Stimulated activated CD4-positive, alpha-beta T cell treated with anti-CD3 and anti-CD28 coated beads, TNF-alpha, amount 100 ng/mL, for 4 hours (primary cell): ENCODE measurements around the gene ORC1.

ENCODE experiments used
- DNase-seq, 3 experiments: peaks; one replicate each; pipeline ENCODE4 v3.0.0-alpha.2; 2020; ENCODE audit warnings: low read depth in 3 of 3

ORC1 gene

DNA sequence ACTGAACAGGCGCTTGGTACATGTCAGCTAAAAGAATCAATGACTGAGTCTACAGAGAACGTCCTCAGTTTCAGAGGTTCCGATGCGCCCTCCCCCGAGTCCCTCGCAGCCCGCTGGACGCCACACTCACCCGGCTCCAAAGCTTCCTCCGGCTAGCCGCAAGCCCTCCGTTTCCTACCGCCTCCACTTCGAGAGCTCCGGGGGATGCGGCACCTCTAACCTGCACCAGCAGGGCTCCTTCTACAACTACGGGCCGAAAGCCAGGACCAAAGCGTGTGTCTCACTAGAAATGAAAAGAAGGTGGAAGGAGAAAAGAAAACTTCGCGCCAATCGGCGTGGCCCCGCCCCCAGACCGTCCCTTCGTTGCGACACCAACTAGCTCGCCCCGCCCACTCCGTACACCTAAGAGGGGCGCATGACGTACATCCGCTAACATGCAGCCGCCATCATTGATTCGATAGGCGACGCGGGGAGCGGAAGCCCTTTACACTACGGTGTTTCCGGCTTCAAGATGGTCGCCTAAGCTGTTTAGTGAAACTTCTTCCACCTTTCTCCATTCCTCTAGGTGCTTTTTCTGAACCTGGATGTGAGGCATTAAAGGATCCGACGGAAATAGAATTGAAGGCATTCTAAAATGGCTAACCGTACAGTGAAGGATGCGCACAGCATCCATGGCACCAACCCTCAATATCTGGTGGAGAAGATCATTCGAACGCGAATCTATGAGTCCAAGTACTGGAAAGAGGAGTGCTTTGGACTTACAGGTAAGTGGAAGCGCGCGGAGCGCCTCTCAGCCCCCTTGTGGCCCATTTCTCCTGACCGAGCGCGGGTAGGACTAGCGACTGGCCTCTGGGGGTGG, at the start of gene ORC1, which contains the start of gene PRPF38A:
Gene ORC1 (minus strand): TSS at position 308 of the 859 bp plus-strand sequence. CDS start 2,200 bp downstream, outside the sequence.
Gene PRPF38A (plus strand): TSS at position 487 of the 859 bp plus-strand sequence. CDS start 148 bp downstream, at position 635.
- DNase-seq: peak; percentile 93 to 97 (median 95)

DNA sequence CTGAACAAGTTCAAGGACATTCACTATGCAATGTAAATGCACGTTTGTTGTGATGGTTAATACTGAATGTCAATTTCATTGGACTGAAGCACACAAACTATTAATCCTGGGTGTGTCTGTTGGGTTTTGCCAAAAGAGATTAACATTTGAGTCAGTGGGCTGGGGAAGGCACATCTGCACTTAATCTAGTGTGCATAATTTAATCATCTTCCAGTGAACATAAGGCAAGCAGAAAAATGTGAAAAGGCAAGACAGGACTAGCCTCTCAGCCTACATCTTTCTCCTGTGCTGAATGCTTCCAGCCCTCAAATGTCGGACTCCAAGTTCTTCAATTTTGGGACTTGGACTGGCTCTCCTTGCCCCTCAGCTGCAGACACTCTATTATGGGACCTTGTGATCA, 40.2 kb upstream of the ORC1 start:
- no peak for DNase-seq

- no peak for DNase-seq
These were observed 35.8 kb upstream of the ORC1 start for GRCh38 chr1:52439976-52440375.

GRCh38 chr1:52436817-52437216, 32.6 kb upstream of the ORC1 start:
- DNase-seq: no peak

DNA sequence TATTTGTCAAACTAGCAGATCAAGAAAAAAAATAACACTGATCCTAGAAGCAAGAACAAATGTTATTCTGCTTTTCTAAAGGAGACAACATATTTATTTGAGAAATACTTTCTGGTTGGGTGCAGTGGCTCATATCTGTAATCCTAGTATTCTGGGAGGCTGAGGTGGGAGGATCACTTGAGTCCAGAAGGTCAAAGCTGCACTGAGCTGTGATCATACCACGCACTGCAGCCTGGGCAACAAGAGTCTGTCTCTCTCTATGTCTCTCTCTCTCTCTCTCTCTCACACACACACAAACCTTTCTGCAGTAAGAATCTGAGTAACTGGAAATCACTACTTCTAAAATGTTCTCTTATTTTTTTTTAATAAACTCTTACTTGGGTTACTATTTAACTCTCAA, 31.4 kb upstream of the ORC1 start:
- no peak for DNase-seq

- DNase-seq: no peak
These were observed 31.0 kb upstream of the ORC1 start for GRCh38 chr1:52435211-52435610.

GRCh38 chr1:52432807-52433206, 28.6 kb upstream of the ORC1 start:
- DNase-seq: no peak

GRCh38 chr1:52427152-52427551, 22.9 kb upstream of the ORC1 start:
- DNase-seq: no peak

DNA sequence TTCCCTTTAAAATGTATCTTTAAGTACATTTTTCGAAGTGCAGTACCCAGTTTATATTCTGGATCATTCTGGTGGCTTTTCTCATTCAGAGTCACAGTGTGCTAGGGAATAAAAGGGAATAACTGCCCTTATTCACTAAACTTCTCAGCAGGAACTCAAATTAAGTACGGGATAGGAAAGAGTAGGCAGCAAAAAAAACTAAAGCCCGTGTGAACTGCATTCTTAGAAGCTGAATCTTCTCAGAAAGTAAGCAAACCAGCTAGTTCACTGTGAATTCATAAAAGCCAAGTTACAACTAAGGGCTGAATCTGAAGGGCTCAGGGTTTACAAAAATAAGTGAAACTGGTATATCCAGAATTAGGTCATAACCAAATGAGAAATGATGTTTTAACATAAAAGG, 22.1 kb upstream of the ORC1 start:
- DNase-seq: no peak

DNA sequence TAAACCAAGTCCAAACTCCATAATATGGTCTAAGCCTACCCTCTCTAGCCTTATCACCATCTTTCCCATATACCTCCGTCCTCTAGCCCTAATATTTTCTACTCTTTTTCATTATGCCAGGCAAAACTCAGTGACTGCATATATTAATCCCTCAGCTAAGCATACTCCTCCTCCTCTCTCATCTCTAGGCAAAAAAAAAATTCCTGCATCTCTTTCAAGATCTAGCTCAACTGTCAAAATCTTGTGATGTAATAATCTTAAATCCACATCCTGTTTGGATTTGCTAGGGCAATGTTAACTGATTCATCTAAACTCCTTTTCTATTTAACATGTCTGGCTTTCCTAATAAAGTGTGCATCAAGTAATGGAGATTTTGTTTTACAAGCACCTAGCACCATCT, 20.6 kb upstream of the ORC1 start:
- DNase-seq: no peak

DNA sequence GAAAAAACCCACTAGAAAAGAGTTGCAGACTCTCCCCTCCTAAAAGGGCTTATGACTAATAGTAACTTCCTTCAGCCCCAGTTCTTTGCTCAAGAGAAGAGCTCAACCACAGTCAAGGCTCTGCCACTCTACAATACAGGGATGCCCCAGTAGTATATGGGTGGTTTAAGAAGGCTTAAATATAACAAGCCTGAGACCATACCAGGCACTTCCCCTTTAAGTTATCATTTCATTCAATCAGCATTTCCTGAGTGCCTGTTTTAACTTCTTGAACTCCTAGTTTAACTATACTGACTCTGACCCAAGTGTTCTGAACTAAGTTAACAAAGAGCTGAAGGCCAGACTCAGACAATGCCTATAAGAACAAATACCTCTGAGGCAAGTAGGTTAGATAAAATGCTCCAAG, 20.0 kb upstream of the ORC1 start:
- DNase-seq: no peak

- DNase-seq: peak; percentile 2 to 44 (median 27)
These were observed 19.5 kb upstream of the ORC1 start for GRCh38 chr1:52423771-52424170.

DNA sequence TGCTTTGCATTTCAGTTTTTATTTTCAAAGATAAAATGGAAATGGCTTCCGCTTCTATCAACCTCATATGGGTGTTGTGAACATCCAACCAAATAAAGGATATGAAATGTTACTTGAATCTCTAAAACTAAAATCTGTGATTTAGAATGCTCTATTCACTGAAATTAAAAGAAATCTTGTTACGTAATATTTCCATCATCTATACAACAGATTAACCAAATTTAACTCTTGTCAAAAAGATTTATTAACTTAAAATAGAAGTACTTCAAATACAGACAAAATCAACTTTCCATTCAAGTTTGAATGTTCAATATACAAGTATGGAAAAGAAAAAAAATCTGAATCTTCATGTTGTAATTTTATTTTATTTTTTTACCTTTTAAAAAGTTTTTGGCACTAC, 18.8 kb upstream of the ORC1 start:
- no peak for DNase-seq

DNA sequence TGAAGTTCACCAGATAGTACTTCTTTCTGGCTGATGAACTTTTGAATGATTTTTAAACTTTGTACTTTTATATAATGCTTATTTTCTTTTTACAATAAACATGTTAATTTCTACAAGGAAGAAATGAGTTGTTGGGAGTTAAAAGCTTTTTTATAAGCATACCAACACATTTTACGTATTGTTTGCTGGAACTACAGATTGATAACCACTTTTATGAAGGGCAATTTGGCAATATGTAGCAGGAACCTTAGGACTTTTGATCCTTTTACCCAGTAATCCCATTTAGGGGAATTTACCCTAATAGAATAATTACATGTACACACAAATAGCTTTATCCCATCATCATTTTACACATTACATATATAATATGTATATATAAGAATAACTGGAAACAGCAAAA, 16.5 kb upstream of the ORC1 start:
- DNase-seq: no peak

DNA sequence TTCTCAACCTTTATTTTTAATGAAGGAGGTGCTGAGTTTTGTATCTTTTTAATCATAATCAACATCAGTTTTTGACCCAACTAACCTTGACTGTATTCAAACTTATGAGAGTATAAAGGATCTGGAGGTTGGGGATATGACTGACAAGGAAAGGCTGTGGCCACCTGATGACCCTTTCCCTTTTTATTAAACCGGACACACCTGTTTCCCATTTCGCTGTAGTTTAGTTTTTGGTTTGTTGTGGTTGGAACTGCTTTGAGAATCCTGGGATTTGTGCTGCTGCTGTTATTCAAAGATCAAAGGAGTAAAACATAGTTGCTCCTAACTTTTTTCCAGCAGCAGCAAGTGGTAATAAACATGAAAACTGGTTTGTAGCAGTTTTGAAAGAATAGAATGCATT, 12.6 kb upstream of the ORC1 start:
- DNase-seq: no peak

GRCh38 chr1:52414942-52415341, 10.7 kb upstream of the ORC1 start:
- no peak for DNase-seq

DNA sequence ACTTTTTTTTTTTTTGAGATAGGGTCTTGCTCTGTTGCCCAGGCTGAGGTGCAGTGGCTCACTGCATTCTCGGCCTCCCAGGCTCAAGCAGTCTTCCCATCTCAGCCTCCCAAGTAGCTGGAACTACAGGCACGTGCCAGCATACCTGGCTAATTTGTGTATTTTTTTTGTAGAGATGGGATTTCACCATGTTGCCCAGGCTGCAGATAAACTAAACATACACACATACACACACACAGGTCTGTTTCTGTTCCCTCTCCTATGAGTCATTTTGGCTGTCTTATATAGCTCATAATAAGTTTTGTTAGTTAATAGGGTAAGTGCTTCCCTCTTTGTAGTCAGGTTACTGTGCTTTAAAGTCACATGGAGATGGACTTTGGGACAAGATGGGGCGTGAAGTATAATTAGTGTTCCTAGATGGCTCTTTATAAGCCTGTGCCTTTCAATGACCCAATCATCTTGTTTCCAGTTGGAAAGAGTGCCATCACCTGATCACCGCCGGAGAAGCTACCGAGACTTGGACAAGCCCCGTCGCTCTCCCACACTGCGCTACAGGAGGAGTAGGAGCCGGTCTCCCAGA, 9.3 kb upstream of the ORC1 start:
- DNase-seq: no peak

- no peak for DNase-seq
These were observed 734 bp upstream of the ORC1 start for GRCh38 chr1:52404975-52405338.

DNA sequence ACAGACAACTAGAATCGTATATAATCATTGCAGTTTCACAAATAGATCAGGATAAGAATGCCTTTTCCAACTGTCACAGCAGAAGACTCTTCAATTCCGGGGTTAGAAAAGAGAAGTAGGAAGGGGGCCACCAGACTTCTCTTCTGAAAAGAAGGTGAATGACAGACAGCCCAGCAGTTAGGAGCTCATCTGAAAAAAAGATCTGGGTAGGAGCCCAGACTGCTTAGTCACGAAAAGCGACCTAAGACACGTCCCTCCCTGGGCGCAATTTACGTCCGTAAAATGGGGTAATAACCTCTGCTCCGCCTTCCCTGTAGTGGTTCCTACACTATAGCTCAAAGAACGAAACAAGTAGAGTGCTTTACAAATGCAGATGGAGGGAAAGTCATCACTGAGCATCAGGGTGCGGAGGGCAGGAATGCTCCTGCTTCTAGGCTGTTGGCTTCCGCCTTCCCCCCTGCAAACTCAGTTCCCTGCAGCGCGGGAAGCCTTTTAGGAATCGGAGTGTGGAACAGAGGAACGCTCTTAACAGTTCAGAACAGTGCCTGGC, 582 bp downstream of the ORC1 start:
- peak in 2 of 3 experiments; percentile 6 to 16 for DNase-seq

GRCh38 chr1:52402860-52403240, 1.4 kb downstream of the ORC1 start:
- no peak for DNase-seq

GRCh38 chr1:52400131-52400530, 4.1 kb downstream of the ORC1 start:
- no peak for DNase-seq

- DNase-seq: no peak
These were observed 4.6 kb downstream of the ORC1 start for GRCh38 chr1:52399629-52400028.

- DNase-seq: no peak
These were observed 11.0 kb downstream of the ORC1 start for GRCh38 chr1:52393174-52393573.
